Hematopoietic multipotent progenitor cell treated with erythropoietin and hydrocortisone succinate and interleukin-3 and kit ligand, for 4 days (in vitro differentiated cells): Measurements from ENCODE around the gene SLX4IP.
"Not testable (repeated sequence)": the region's sequence is repeated elsewhere in the genome, so short reads cannot be mapped to it uniquely, and the experiment has no call there.

Experiments
- DNase-seq: peaks from one replicate; pipeline ENCODE4 v3.0.0-alpha.2; 2015

SLX4IP gene

GRCh38 chr20:10434832-10435812 is at the start of gene SLX4IP:
SLX4IP (plus strand) TSS chr20:10435305; CDS start chr20:10458205, 22,900 bp downstream.
- DNase-seq = peak; percentile 98

GRCh38 chr20:10385850-10386544 is 49.1 kb upstream of the SLX4IP start:
- peak; percentile 45 for DNase-seq

GRCh38 chr20:10387686-10388085 is 47.4 kb upstream of the SLX4IP start:
- no peak for DNase-seq

- DNase-seq = no peak
These were observed 46.5 kb upstream of the SLX4IP start for GRCh38 chr20:10388597-10388996.

- no peak for DNase-seq
These were observed 44.4 kb upstream of the SLX4IP start for GRCh38 chr20:10390709-10391108.

- DNase-seq = not testable (repeated sequence)
These were observed 40.4 kb upstream of the SLX4IP start for GRCh38 chr20:10394752-10395151.

- DNase-seq = no peak
These were observed 36.2 kb upstream of the SLX4IP start for GRCh38 chr20:10398834-10399369.

- DNase-seq = no peak
These were observed 32.0 kb upstream of the SLX4IP start for GRCh38 chr20:10402938-10403608.

GRCh38 chr20:10404023-10404628 is 31.0 kb upstream of the SLX4IP start:
- DNase-seq = peak; percentile 8

- DNase-seq = no peak
These were observed 30.1 kb upstream of the SLX4IP start for GRCh38 chr20:10404959-10405530.

GRCh38 chr20:10408108-10408813 is 26.8 kb upstream of the SLX4IP start:
- DNase-seq = no peak

- DNase-seq = no peak
These were observed 23.4 kb upstream of the SLX4IP start for GRCh38 chr20:10411673-10412072.

- DNase-seq = peak; percentile 22
These were observed 22.3 kb upstream of the SLX4IP start for GRCh38 chr20:10412591-10413408.

- DNase-seq = no peak
These were observed 20.0 kb upstream of the SLX4IP start for GRCh38 chr20:10415013-10415650.

- not testable (repeated sequence) for DNase-seq
These were observed 17.9 kb upstream of the SLX4IP start for GRCh38 chr20:10417218-10417617.

GRCh38 chr20:10419550-10420133 is 15.5 kb upstream of the SLX4IP start:
- no peak for DNase-seq

GRCh38 chr20:10423735-10424134 is 11.4 kb upstream of the SLX4IP start:
- no peak for DNase-seq

GRCh38 chr20:10427060-10427692 is 7.9 kb upstream of the SLX4IP start:
- DNase-seq = peak; percentile 71

- no peak for DNase-seq
These were observed 7.1 kb upstream of the SLX4IP start for GRCh38 chr20:10428008-10428407.
